ENCODE results near the gene FAM193B. TPM values are rescaled to one million over a fixed set of nuclear protein-coding genes. Genes with fewer than 3 reads are reported as not detected.
A peak's percentile ranks its signal among the peaks of the same experiment; 100 is the strongest.

Gene FAM193B
- total RNA-seq, 1 donor from 2014 or later: 21.5 TPM

DNA sequence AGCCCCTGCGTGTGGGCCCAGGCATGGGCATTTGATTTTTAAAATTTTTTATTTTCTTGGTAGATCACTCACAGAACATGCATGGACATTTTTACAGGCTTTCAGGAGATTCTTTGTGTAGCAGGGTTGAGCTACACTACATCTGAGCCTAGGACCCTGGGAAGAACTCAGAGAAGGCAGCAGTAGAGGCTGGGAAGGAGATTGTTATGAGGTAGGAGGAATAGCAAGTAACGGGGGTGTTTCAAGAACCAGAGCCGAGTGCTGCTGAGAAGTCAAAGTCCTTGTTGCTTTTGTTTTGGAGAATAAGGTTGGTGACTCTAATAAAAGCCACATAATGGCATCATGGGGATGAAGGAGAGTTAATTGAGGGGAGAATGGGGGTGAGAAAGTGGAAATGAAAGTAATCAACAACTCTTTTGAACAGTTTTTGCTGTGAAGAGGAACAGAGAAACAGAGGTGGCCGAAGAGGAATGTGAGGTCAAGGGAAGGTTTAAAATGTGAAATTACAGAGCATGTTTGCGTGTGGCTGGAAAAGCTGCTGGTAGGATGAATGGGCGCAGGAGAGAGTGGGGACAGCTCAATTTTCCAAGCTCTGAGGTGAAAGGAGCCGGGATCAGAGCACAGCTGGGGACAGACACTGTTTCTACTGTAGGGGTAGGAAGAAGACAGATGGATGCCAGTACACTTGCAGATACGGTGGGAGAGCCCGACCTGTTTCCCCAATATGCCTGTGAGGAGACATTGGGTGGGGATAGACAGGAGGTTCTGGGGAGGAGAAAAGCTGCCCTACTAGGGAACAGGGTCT lies 52.3 kb downstream of the FAM193B start:
- H3K27ac ChIP-seq (replicated peaks): no peak overlapping the region
- intact Hi-C loops (cut with micrococcal nuclease): loop anchor here (5.0 kb wide), 1 partner anchor 110 kb away; no protein-coding TSS in a partner anchor
- TF ChIP-seq, protein P1, sequence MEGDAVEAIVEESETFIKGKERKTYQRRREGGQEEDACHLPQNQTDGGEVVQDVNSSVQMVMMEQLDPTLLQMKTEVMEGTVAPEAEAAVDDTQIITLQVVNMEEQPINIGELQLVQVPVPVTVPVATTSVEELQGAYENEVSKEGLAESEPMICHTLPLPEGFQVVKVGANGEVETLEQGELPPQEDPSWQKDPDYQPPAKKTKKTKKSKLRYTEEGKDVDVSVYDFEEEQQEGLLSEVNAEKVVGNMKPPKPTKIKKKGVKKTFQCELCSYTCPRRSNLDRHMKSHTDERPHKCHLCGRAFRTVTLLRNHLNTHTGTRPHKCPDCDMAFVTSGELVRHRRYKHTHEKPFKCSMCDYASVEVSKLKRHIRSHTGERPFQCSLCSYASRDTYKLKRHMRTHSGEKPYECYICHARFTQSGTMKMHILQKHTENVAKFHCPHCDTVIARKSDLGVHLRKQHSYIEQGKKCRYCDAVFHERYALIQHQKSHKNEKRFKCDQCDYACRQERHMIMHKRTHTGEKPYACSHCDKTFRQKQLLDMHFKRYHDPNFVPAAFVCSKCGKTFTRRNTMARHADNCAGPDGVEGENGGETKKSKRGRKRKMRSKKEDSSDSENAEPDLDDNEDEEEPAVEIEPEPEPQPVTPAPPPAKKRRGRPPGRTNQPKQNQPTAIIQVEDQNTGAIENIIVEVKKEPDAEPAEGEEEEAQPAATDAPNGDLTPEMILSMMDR (IDR thresholded peaks at IDR 0.05; ENCODE audit: borderline replicate concordance): no peak

DNA sequence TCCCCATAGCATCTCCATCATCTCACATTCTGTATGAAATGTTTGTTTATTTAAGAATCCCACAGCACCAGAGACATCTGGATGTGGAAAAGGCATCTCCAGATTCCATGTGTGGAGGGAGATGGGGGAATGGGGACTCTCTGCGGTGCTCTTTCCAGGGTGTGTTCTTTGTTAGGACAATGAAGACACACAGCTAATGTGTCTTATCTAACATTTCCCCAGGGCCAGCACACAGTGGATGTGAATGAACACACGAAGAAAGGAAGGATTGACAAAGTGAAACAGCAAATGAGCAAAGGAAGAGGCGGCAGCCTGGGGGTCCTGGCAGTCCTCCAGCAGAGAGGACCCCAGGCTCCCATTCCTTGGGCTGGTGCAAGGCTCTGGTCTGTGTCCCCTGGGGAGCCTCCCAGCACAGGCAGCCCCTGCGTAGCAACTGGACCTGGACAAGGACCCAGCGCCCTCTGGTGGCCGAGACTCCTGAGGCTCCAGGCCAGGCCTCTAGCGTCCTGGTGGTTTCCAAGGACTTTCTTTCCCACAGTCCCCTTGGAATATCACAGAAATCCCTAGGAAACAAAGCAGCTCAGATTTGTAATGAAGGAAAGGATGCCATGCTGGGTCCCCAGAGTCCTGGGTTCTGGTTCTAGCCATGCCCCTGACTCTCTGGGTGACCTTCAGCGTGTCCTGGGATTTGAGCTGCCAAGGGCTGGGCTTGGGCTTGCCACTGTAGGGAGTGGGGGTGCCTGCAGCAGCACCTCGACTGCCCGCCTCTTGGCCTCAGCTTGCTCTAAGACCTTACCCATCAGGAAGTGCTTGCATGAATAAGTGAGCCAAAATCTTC lies 53.5 kb downstream of the FAM193B start:
- H3K27ac ChIP-seq (replicated peaks): peak overlapping the region; percentile 49
- TF ChIP-seq, protein P1 (IDR thresholded peaks at IDR 0.05; ENCODE audit: borderline replicate concordance): peak; percentile 98
- DNase-seq: peak; percentile 92
- H3K9me3 ChIP-seq (replicated peaks): no peaks in the 10 kb centered on the region
- no peak overlapping the region for H3K4me3 ChIP-seq
- no peaks in the 10 kb centered on the region for H3K36me3 ChIP-seq
- peaks cover 49% of the 10 kb centered on the region for H3K4me1 ChIP-seq
- intact Hi-C loops (cut with micrococcal nuclease): loop anchor here (5.0 kb wide), 1 partner anchor 109 kb away; no protein-coding TSS in a partner anchor
- H3K27me3 ChIP-seq (ENCODE audit: low read depth): no peaks in the 10 kb centered on the region

More for the DNA sequence above, 52.3 kb downstream of the FAM193B start:
- Histone ChIP-seq H3K9me3 (replicated peaks) (no peaks in the 10 kb centered on the region), H3K4me3 (no peak overlapping the region), H3K36me3 (no peaks in the 10 kb centered on the region), H3K27me3 (ENCODE audit: low read depth) (no peaks in the 10 kb centered on the region), H3K4me1 (peaks cover 37% of the 10 kb centered on the region)
- no peak for DNase-seq

DNA sequence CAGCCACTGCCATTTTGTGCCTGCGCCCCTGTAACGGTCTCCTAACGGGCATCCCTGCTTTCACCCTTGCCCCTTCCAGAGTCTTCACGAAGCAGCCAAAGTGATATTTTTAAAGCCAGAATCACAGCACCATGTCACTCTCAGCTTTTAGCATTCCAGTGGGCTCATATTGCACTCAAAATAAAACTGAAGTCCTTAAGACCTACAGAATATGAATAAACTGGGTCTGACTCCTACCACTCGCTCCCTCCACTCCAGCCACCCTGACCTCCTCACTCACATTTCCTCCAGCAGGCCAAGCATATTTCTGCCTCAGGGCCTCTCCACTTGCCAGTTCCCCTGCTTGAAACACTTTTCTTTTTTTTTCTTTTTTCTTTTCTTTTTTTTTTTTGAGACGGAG lies 54.5 kb downstream of the FAM193B start:
- Histone ChIP-seq H3K9me3 (replicated peaks) (no peaks in the 10 kb centered on the region), H3K4me3 (no peak overlapping the region), H3K27ac (replicated peaks) (peak overlapping the region; percentile 49), H3K4me1 (peaks cover 59% of the 10 kb centered on the region), H3K36me3 (no peaks in the 10 kb centered on the region), H3K27me3 (ENCODE audit: low read depth) (no peaks in the 10 kb centered on the region)
- TF ChIP-seq, protein P1 (IDR thresholded peaks at IDR 0.05; ENCODE audit: borderline replicate concordance): no peak
- intact Hi-C loops (cut with micrococcal nuclease): loop anchor here (5.0 kb wide), 1 partner anchor 108 kb away; no protein-coding TSS in a partner anchor
- no peak for DNase-seq

DNA sequence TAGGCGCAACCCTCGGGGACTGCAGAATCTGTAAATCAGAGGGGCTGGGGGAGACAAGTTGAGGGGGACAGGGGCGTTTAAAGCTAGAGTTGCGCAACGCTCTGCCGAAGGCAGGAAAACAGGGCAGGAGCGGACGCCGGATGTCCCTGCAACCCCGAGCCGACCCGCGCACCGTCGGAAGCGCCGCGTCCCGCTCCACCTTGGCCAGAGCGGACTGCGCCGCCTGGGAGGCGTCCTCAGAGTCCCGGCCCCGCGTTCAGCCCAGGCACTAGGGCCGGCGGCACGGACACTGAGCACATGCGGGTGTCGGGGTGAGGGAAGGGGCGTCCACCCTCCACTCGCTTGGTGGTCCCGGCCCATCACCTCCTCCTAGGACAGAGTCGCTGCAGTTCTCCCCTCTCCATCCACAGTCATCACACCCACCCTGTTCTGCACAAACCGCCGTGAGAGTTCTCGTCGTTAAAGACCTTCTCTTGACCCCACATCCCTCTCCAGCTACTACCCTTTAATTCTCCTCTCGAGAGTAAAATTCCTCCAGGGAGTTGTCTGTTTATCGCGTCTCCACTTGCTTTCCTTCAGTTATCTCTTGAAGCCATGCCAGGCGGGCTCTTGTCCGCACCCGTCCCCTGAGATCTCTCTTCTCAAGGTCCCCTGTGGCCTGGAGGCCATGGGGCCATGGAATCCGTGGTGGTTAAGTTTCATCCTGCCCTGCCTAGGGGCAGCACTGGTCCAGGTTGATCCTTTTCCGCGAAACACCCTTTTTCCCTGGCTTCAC lies 56.2 kb downstream of the FAM193B start:
- H3K27me3 ChIP-seq (ENCODE audit: low read depth): no peaks in the 10 kb centered on the region
- intact Hi-C loops (cut with micrococcal nuclease): no loop called here
- peak; percentile 56 for DNase-seq
- H3K36me3 ChIP-seq: no peaks in the 10 kb centered on the region
- H3K27ac ChIP-seq (replicated peaks): peak overlapping the region; percentile 95
- H3K9me3 ChIP-seq (replicated peaks): no peaks in the 10 kb centered on the region
- H3K4me1 ChIP-seq: peaks cover 76% of the 10 kb centered on the region
- H3K4me3 ChIP-seq: peak overlapping the region; percentile 96
- TF ChIP-seq, protein P1 (IDR thresholded peaks at IDR 0.05; ENCODE audit: borderline replicate concordance): no peak

All from left ventricle myocardium inferior (tissue), 1 donor.